Measurements from ENCODE around the gene TPCN1. TPM values are rescaled to one million over a fixed set of nuclear protein-coding genes. Genes with fewer than 3 reads are reported as not detected.

Gene TPCN1
- total and polyA plus RNA-seq, 2 of the 8 experiments (the other 6 are each of a cell fraction or from before 2014, with no cell fraction given): 14.9 to 21.4 TPM

GRCh38 chr12:113298472-113298817 lies 77.2 kb downstream of the TPCN1 start:
- Histone ChIP-seq H2AFZ (ENCODE audit: low read length) (no peak overlapping the region), H3K18ac (ENCODE audit: extremely low read depth, low read length) (no peak overlapping the region), H2AK5ac (ENCODE audit: low read depth, low read length) (no peak overlapping the region), H3K4me3 (ENCODE audit: extremely low read depth in 1 of 4, insufficient read depth in 2 of 4, low read depth in 3 of 4, low read length in 4 of 4) (no peak overlapping the region), H4K5ac (ENCODE audit: insufficient read length, low read depth, low read length) (no peak overlapping the region), H3K4me2 (ENCODE audit: insufficient read depth in 1 of 2, low read depth in 2 of 2, low read length in 2 of 2) (no peak overlapping the region), H2BK15ac (ENCODE audit: low read length) (no peak overlapping the region), H2BK5ac (ENCODE audit: low read depth, low read length) (no peak overlapping the region), H3K27me3 (replicated peaks in 1 of 4; ENCODE audit: control insufficient read depth in 3 of 4, extremely low read depth in 1 of 4, insufficient read depth in 3 of 4, low read length in 3 of 4) (no peaks in the 10 kb centered on the region), H2BK12ac (ENCODE audit: low read depth, low read length) (0 out of 2 replicates have a peak overlapping the region, but pooled peaks have one; percentile 17), H4K20me1 (replicated peaks in 1 of 2; ENCODE audit: control insufficient read depth in 1 of 2, insufficient read depth in 2 of 2, low read length in 2 of 2) (peaks cover 0 to 2% of the 10 kb centered on the region in 2 experiments), H3K27ac (ENCODE audit: low read depth, low read length) (no peak overlapping the region), H2BK120ac (replicated peaks; ENCODE audit: low read depth, low read length) (no peak overlapping the region), H3K23ac (ENCODE audit: insufficient read length) (no peak overlapping the region), H2BK20ac (ENCODE audit: low read length) (no peak overlapping the region), H3K9ac (replicated peaks in 1 of 4; ENCODE audit: extremely low read depth in 1 of 4, low read depth in 3 of 4, low read length in 3 of 4) (no peak overlapping the region), H4K8ac (ENCODE audit: extremely low read depth, insufficient read depth, low read length) (no peak overlapping the region), H3K23me2 (ENCODE audit: low read depth, low read length) (peaks cover 1% of the 10 kb centered on the region; the same call in 1 of the 2 replicates), H3K14ac (ENCODE audit: insufficient read length) (no peak overlapping the region), H3K9me3 (ENCODE audit: insufficient read depth in 2 of 2, low read depth in 1 of 2, low read length in 1 of 2) (no peaks in the 10 kb centered on the region), H4K91ac (replicated peaks; ENCODE audit: insufficient read length, low read length) (no peak overlapping the region), H3K56ac (replicated peaks; ENCODE audit: insufficient read length, low read depth, low read length) (no peak overlapping the region), H3K36me3 (ENCODE audit: control insufficient read depth in 2 of 4, insufficient read depth in 4 of 4, low read length in 3 of 4) (peaks cover 0 to 1% (median 0%) of the 10 kb centered on the region in 4 experiments; a peak in 1 of 8 replicates), H3K79me1 (ENCODE audit: low read depth, low read length) (no peaks in the 10 kb centered on the region), H3K4ac (replicated peaks; ENCODE audit: insufficient read length, low read depth, low read length) (no peak overlapping the region), H3K4me1 (replicated peaks in 1 of 4; ENCODE audit: control insufficient read depth in 3 of 4, insufficient read depth in 4 of 4, low read length in 3 of 4) (peaks cover 0 to 9% (median 8%) of the 10 kb centered on the region in 4 experiments; a peak in 5 of 7 replicates), H3K79me2 (ENCODE audit: control insufficient read depth in 1 of 2, insufficient read depth in 2 of 2, low read length in 2 of 2) (no peaks in the 10 kb centered on the region)
- ChIA-PET CTCF (ENCODE audit: partially characterized antibody) (interaction anchor here (0.7 to 1.6 kb wide), 5 partner anchors 14 to 163 kb away, joined by 3 to 7 read pairs (median 3); no protein-coding TSS in a partner anchor), POLR2A (ENCODE audit: partially characterized antibody) (interaction anchor here (0.9 to 4.2 kb wide), 8 partner anchors 9 to 113 kb away, joined by 3 to 20 read pairs (median 4); partner anchors contain the start of genes DDX54, RITA1 and TPCN1)
- DNase-seq (ENCODE audit: low read depth in 1 of 2, low spot score in 2 of 2) (no peak), FAIRE-seq (no peak)
- WGBS, 2 experiments (ENCODE audit: extremely low coverage in 1 of 2, insufficient coverage in 1 of 2, insufficient read length in 1 of 2, insufficient replicate concordance in 2 of 2, low coverage in 1 of 2, low lambda C conversion rate in 2 of 2, missing lambda C conversion rate in 1 of 2): 93% methylated on average over 5 of the region's 5 CpGs; no CpG with 5 or more reads in 1 of the 2 experiments
- TF ChIP-seq TCF12 (IDR thresholded peaks at IDR 0.05; ENCODE audit: low read depth, low read length): no peak
- no peak for TF ChIP-seq SP4 (IDR thresholded peaks at IDR 0.05; ENCODE audit: low read length)
- TF ChIP-seq ATF3 (IDR thresholded peaks at IDR 0.05; ENCODE audit: insufficient read depth, low read depth, low read length): no peak
- TF ChIP-seq SP1 (IDR thresholded peaks at IDR 0.05; ENCODE audit: low read depth, low read length): no peak
- no peak for TF ChIP-seq GABPA (IDR thresholded peaks at IDR 0.05; ENCODE audit: borderline replicate concordance, insufficient read depth, low read length)
- no peak for TF ChIP-seq SP2 (IDR thresholded peaks at IDR 0.05; ENCODE audit: low read length)
- TF ChIP-seq RFX5 (IDR thresholded peaks at IDR 0.05; ENCODE audit: borderline replicate concordance, low read depth, low read length): no peak
- no peak for TF ChIP-seq EP300 (IDR thresholded peaks at IDR 0.05; ENCODE audit: borderline replicate concordance in 1 of 2, low read depth in 2 of 2, low read length in 2 of 2)
- TF ChIP-seq SRF (IDR thresholded peaks at IDR 0.05; ENCODE audit: low read depth, low read length): no peak
- no peak for TF ChIP-seq NANOG (IDR thresholded peaks at IDR 0.05; ENCODE audit: insufficient read depth, low read depth, low read length, poor library complexity, severe bottlenecking)
- TF ChIP-seq KDM5A (IDR thresholded peaks at IDR 0.05; ENCODE audit: low read length): no peak
- no peak for TF ChIP-seq RBBP5 (IDR thresholded peaks at IDR 0.05; ENCODE audit: borderline replicate concordance, low read depth, low read length)
- no peak for TF ChIP-seq POLR2A (IDR thresholded peaks at IDR 0.05; ENCODE audit: control extremely low read depth in 1 of 2, low read depth in 2 of 2, low read length in 2 of 2)

Measured in H1 (cell line).